Left renal cortex interstitium (tissue), 4 donors: ENCODE data around the gene ARMH1. TPM values are rescaled to one million over a fixed set of nuclear protein-coding genes. Genes with fewer than 3 reads are reported as not detected.
"Not testable (repeated sequence)": the region's sequence is repeated elsewhere in the genome, so short reads cannot be mapped to it uniquely, and the experiment has no call there.

Experiments
- DNase-seq, 4 donors: peaks; one replicate each; pipeline ENCODE4 v3.0.0-alpha.2; 2013; ENCODE audit warnings: low read depth in 4 of 4, low spot score in 2 of 4, missing footprints in 1 of 4
- polyA plus RNA-seq, 4 donors: library from polyadenylated mRNA; unstranded; fragments of 120-200 nt; gene quantifications; one replicate each; pipeline ENCODE4 v1.2.1, GENCODE V29; 2013; ENCODE audit not compliant: insufficient read length in 4 of 4

ARMH1 gene
- polyA plus RNA-seq, 4 donors, result 4.9 to 9.3 (median 7.3) TPM

GRCh38 chr1:44766421-44766820, 91.9 kb downstream of the ARMH1 start:
- not testable (repeated sequence) for DNase-seq

Other genes with a start within 250 kb of the ARMH1 start
- gene TMEM53, start 233 bp upstream of the ARMH1 start, polyA plus RNA-seq, result 10 to 100 TPM; 12.4 to 15.3 (median 13.6) TPM
- gene RNU5D-1, start 56.5 kb downstream of the ARMH1 start, polyA plus RNA-seq, result 1 to 10 TPM in 1 of 4 donors, not detected in 3; 2.0 TPM
- gene KIF2C, start 65.1 kb downstream of the ARMH1 start, polyA plus RNA-seq, result 10 to 100 TPM; 24.6 to 27.5 (median 26.3) TPM
- 1,000 to 10,000 TPM; 2,090 to 2,870 (median 2,389) TPM for gene RPS8, start 100.8 kb downstream of the ARMH1 start, polyA plus RNA-seq
- gene BEST4, start 113.5 kb downstream of the ARMH1 start, polyA plus RNA-seq, result 1 to 10 TPM in 1 of 4 donors, under 1 TPM in 3; 0.65 to 1.0 (median 0.84) TPM
- 1 to 10 TPM; 6.8 to 8.4 (median 7.3) TPM for gene PLK3, start 125.7 kb downstream of the ARMH1 start, polyA plus RNA-seq
- gene DYNLT4, start 132.6 kb downstream of the ARMH1 start, polyA plus RNA-seq, result under 1 TPM in 1 of 4 donors, not detected in 3; 0.14 TPM
- gene BTBD19, start 133.8 kb downstream of the ARMH1 start, polyA plus RNA-seq, result 10 to 100 TPM in 2 of 4 donors, 1 to 10 TPM in 2; 6.8 to 25.0 (median 16.2) TPM
- 1 to 10 TPM; 3.3 to 8.0 (median 6.2) TPM for gene PTCH2, start 168.5 kb downstream of the ARMH1 start, polyA plus RNA-seq